Endothelial cell (in vitro differentiated cells): Measurements from ENCODE around the gene INTU. TPM values are rescaled to one million over a fixed set of nuclear protein-coding genes. Genes with fewer than 3 reads are reported as not detected.

Experiments
- DNase-seq: peaks from one replicate; pipeline ENCODE4 v3.0.0; 2021; ENCODE audit warnings: low spot score
- H3K27ac Mint-ChIP-seq: one replicate; pipeline ENCODE4 v1.8.0; 2021; ENCODE audit warnings: mixed read lengths, inconsistent platforms; ENCODE audit not compliant: unreplicated experiment
- H3K27me3 Mint-ChIP-seq: one replicate; pipeline ENCODE4 v1.8.0; 2021; ENCODE audit warnings: mild to moderate bottlenecking, moderate library complexity, mixed read lengths, inconsistent platforms; ENCODE audit not compliant: unreplicated experiment
- H3K36me3 Mint-ChIP-seq: one replicate; pipeline ENCODE4 v1.8.0; 2021; ENCODE audit warnings: mild to moderate bottlenecking, low read depth, mixed read lengths, inconsistent platforms; ENCODE audit not compliant: unreplicated experiment
- H3K4me1 Mint-ChIP-seq: one replicate; pipeline ENCODE4 v1.8.0; 2021; ENCODE audit warnings: mild to moderate bottlenecking, mixed read lengths, inconsistent platforms; ENCODE audit not compliant: unreplicated experiment
- H3K4me3 Mint-ChIP-seq: one replicate; pipeline ENCODE4 v1.8.0; 2021; ENCODE audit warnings: mild to moderate bottlenecking, mixed read lengths, inconsistent platforms; ENCODE audit not compliant: unreplicated experiment
- H3K9me3 Mint-ChIP-seq: one replicate; pipeline ENCODE4 v1.8.0; 2021; ENCODE audit warnings: mixed read lengths, inconsistent platforms; ENCODE audit not compliant: unreplicated experiment
- CTCF ChIP-seq: fragments of 200-600 bp; sonication (generic); IDR thresholded peaks from one replicate; pipeline ENCODE4 v1.5.0; 2021; ENCODE audit warnings: antibody characterized with exemption; ENCODE audit not compliant: unreplicated experiment
- total RNA-seq: library from RNA; stranded (reverse); fragmentation: NEBNext Ultra II Directional; extraction: Animal tissue kit (Norgen Biotek cat#: 25700); gene quantifications from one replicate; pipeline ENCODE4 v1.2.1, GENCODE V29; 2021; ENCODE audit not compliant: unreplicated experiment

Gene INTU
- total RNA-seq, 1 donor from 2014 or later: 6.4 TPM

- no peak for DNase-seq
- peaks cover 4% of the 10 kb centered on the region for H3K9me3 Mint-ChIP-seq
- H3K4me3 Mint-ChIP-seq: no peak overlapping the region
- no peaks in the 10 kb centered on the region for H3K36me3 Mint-ChIP-seq
- H3K27me3 Mint-ChIP-seq: peaks cover 3% of the 10 kb centered on the region
- H3K4me1 Mint-ChIP-seq: no peaks in the 10 kb centered on the region
- H3K27ac Mint-ChIP-seq: no peak overlapping the region
- TF ChIP-seq CTCF: no peak
These were observed 116.2 kb downstream of the INTU start for GRCh38 chr4:127748957-127749356.

GRCh38 chr4:127756906-127757305 is 124.1 kb downstream of the INTU start:
- Mint-ChIP-seq H3K9me3 (no peaks in the 10 kb centered on the region), H3K27ac (no peak overlapping the region), H3K36me3 (no peaks in the 10 kb centered on the region), H3K27me3 (peaks cover 3% of the 10 kb centered on the region), H3K4me1 (no peaks in the 10 kb centered on the region), H3K4me3 (no peak overlapping the region)
- TF ChIP-seq CTCF: no peak
- DNase-seq: no peak

GRCh38 chr4:127759228-127759820 is 126.6 kb downstream of the INTU start:
- peaks cover 3% of the 10 kb centered on the region for H3K27me3 Mint-ChIP-seq
- H3K36me3 Mint-ChIP-seq: no peaks in the 10 kb centered on the region
- H3K9me3 Mint-ChIP-seq: no peaks in the 10 kb centered on the region
- no peak overlapping the region for H3K4me3 Mint-ChIP-seq
- no peak overlapping the region for H3K27ac Mint-ChIP-seq
- H3K4me1 Mint-ChIP-seq: no peaks in the 10 kb centered on the region
- no peak for TF ChIP-seq CTCF
- no peak for DNase-seq

- TF ChIP-seq CTCF: no peak
- H3K36me3 Mint-ChIP-seq: no peaks in the 10 kb centered on the region
- no peaks in the 10 kb centered on the region for H3K9me3 Mint-ChIP-seq
- DNase-seq: no peak
- H3K4me1 Mint-ChIP-seq: no peaks in the 10 kb centered on the region
- H3K27ac Mint-ChIP-seq: no peak overlapping the region
- H3K4me3 Mint-ChIP-seq: no peak overlapping the region
- H3K27me3 Mint-ChIP-seq: peaks cover 3% of the 10 kb centered on the region
These were observed 127.1 kb downstream of the INTU start for GRCh38 chr4:127759893-127760292.

- no peak overlapping the region for H3K27ac Mint-ChIP-seq
- H3K27me3 Mint-ChIP-seq: no peaks in the 10 kb centered on the region
- H3K4me3 Mint-ChIP-seq: no peak overlapping the region
- no peak for TF ChIP-seq CTCF
- H3K9me3 Mint-ChIP-seq: no peaks in the 10 kb centered on the region
- DNase-seq: no peak
- H3K4me1 Mint-ChIP-seq: no peaks in the 10 kb centered on the region
- H3K36me3 Mint-ChIP-seq: no peaks in the 10 kb centered on the region
These were observed 138.9 kb downstream of the INTU start for GRCh38 chr4:127771535-127772275.
